Umbilical cord (tissue), 2 donors: ENCODE results near the gene MPP3. TPM values are rescaled to one million over a fixed set of nuclear protein-coding genes. Genes with fewer than 3 reads are reported as not detected.

Experiments
- DNase-seq: peaks from one replicate; pipeline ENCODE4 v3.0.0-alpha.2; 2015; ENCODE audit warnings: low spot score
- total RNA-seq: library from RNA; depleted of rRNA; stranded (reverse); fragments of >200 nt; gene quantifications from one replicate; pipeline ENCODE4 v1.2.3, GENCODE V29; 2014; ENCODE audit warnings: low replicate concordance; ENCODE audit not compliant: insufficient read depth

The MPP3 gene
- total RNA-seq, 1 donor from 2014 or later: 11.6 TPM

DNA sequence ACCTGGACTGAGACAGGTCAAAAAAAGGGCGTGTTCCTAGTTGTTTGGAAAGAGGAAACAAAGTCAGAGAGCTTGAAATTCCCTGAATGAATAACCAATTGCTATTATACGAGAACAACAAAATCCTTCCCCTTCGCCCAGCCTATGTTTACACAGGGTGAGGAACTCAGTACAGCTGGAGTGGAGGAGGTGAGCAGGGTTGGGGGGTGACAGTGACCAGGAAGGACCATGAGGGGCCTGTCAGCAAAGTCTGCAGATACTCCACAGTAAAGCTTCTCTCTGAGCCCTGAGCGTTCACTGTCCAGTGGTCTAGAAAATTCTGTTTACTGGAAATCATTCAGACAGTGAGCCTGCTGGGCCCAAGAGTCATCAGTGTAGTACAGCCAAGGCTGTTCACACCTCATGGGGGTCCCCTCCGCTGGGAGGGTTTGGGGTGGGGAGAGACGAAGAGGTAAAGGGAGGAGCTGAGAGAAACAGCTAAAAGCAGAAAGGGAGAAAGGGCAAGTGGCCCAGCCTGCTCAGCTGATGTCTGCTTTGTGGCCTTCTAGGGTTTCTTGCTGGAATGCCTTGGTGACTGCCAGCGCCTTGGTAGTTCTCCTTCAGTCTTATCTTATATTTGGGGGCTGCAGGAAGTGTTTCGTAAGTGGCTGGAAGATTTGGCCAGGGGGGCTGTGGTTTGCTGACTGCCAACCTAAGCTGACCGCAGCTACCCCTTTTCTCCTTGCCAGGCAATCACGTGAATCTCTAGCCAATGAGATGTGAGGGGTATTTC, 59.9 kb downstream of the MPP3 start:
- DNase-seq: peak; percentile 48

DNA sequence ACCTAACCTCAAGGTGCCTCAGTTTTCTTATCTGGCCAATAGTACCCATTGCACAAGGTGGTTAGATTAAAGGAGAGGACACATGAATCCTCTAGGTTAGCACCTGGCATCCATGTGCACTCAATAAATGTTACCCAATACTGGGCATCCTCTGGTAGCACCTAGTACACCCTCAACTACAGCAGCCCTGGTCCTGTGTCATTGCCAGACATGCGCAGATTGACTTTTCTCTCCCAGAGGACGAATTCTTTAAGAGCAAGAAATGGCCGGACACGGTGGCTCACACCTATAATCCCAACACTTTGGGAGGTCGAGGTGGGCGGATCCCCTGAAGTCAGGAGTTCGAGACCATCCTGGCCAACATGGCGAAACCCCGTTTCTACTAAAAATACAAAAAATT, 61.5 kb downstream of the MPP3 start:
- DNase-seq: no peak

DNA sequence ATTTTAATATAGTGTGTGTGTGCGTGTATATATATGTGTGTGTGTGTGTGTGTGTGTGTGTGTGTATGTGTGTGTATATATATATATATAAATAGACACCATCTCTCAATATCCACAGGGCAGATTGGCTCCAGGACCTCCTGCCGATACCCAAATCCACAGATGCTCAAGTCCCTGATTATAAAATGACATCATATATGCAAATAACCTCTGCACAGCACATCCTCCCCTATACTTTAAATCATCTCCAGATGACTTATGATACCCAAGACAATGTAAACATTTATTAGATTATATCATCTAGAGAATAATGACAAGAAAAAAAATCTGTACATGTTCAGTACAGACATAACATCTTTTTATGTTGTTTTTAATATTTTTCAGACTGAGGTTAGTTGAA, 62.0 kb downstream of the MPP3 start:
- DNase-seq: no peak

DNA sequence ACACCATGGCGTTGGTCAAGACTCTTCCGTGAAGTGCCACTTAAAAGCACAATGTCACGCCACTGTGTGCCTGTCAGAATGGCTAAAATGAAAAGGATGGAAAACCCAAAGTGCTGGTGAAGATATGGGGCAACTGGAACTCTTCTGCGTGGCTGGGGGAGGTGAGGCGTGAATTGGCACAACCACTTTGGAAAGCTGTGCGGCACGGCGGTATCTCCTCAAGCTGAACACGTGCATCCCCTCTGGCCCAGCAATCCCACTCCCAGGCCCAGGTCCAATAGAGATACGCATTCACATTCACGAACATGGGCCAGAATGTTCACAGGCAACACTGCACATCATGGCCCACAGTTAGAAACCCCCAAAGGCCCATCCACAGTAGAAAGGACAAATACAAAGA, 63.1 kb downstream of the MPP3 start:
- no peak for DNase-seq

DNA sequence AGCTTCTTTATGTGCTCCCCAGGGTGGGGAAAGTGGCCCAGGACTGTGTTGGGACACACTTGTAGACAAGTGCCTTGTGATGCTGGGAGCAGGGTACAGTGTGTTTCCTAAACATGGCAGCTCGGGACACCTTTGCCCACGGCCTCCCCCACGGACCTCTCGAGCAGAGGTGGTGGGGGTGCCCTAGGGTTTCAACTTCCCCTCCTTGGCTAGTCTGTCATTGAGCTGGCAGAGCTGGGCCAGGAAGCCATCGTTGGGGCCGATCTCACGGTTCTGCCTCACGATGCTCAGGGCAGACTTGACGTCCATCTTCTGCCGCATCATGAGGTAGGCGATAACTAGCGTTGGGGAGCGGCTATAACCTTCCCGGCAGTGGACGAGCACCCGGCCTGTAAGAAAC, 63.5 kb downstream of the MPP3 start:
- no peak for DNase-seq

DNA sequence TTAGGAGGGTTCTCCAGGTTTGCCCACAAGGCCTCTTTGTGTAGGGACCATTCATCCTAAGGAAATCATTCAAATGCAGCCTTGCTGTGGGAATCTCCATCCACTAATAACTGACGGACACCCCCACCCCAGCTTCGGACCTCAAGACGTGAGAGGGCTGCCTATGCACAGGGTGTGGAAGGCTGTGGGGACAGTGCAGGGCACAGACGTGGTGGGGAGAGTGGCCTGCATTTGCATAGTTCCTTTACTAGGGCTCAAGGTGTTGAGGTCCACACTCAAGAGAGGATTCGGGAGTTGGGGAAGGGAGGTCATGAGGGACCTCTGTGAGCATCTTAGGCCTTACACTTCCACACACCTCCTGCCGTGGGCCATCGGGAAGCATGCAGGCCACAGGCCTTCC, 64.0 kb downstream of the MPP3 start:
- DNase-seq: no peak

DNA sequence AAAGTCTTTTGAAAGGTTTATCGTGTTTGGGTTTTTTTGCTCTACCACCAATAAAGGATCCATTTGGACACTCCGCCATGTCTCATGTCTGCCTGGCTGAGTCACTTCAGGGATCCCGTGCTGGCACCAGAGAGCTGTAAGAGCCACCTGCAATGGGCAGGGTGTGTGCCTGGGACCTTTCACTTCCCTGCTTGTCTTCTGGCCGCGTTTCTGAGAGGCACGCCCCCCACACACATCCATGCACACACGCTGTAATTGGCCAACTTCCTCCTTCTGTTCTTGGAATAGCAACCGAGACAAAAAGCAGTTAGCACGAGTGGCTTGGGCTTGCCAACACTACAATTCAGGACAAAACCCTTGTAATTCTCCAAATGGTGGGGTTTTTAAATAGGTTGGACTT, 64.6 kb downstream of the MPP3 start:
- peak; percentile 44 for DNase-seq

DNA sequence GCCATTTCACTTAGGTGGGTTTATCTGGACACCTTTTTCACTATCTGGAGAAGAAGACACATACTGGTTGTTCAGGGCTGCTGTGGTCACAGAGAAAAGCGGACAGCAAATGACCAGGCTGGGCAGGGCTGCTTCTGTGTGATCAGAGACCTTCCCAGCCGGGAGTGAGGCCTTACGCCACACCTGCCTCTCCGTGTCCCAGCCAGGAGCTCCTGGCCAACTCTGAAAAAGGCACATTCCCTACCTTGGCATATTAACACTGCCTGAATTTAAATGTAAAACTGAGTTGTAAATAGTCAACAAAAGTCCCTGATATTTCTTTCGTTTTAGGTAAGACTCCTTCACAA, 65.3 kb downstream of the MPP3 start:
- DNase-seq: no peak

DNA sequence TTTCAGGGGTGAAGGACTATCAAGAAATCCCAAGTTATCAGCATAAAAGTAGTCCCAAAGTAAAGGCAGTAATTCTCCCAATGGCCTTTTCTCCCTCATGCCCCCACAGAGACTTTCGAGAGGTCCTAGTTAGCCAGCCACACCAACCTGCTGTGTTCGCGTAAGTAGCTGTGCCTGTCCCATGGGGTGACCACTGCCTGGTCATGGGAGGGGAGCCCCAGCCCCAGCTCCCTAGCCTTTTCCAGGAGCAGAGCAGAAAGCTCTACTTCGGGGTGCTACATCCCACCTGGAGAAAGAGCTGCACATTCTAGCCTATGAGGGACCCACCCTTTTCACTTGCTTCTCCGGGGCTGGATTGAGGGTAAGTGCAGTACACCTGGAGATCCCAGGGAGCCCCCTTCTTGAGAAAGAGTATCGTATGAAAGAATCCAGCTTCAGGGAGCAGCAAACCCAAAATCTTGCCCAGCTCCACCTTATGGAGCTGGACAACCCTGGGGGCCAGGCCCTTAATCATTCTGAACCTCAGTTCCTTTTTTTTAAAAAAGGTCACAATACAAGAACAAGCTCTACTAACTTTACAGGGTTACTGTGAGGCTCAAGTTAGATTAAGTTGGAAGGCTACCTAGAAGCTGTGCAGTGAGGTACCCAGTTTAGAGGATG, 65.8 kb downstream of the MPP3 start:
- no peak for DNase-seq

DNA sequence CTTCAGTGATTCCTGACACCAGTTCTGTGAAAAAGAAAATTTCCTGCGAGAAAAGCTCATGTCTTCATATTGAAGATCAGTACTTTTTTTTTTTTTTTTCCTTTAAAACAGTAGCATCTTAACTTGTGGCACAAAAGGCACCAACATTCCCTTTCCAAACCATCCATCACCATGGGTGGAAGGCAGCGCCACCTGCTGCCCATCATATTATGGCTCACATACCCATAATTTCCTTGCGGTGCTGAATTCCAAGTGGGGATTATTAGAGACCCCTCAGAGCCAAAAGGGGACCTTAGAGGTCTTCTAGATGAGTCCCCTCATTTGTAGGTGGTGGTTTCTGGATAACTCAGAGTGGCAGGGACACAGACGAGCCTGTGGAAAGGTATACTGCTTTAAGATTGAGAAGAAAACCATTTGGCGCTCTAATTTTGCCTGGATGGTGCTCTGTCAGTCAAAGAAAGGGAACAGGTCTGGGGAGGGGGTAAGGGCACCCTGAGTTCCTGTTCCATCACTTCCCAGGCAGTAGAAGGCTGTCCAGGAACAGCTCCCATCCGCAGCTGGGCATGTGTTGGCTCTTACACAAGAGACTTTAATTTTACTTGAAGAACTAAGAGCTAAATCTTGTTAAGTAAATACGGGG, 66.4 kb downstream of the MPP3 start:
- DNase-seq: peak; percentile 37

DNA sequence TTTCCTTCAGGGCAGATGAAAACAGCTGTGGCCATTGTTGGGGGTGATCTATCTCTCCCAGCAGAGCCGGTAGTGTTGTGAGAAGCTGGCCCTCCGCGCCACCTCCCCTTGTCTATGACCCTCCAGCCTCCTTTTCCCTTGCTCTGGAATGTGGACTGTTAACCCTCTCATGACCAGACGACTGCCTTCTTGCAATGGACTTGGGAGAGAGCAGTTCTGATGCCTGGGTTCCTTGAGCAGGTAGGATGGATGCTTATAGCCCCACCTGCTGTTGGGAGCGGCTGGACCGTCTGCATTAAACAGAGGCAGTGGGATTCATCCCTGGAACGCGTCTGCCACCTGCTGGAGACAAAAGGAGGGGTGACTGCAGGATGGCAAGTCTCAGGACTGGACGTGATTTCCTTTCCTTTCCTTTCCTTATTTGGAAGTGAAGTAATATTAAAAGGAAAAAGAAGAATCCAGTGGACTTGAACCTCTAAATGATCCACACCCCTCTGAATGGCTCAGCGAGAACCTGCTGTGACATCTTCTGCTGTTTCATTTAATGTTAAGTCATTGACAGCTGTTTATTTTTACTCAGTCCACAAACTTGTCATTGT, 72.6 kb downstream of the MPP3 start:
- DNase-seq: peak; percentile 95

DNA sequence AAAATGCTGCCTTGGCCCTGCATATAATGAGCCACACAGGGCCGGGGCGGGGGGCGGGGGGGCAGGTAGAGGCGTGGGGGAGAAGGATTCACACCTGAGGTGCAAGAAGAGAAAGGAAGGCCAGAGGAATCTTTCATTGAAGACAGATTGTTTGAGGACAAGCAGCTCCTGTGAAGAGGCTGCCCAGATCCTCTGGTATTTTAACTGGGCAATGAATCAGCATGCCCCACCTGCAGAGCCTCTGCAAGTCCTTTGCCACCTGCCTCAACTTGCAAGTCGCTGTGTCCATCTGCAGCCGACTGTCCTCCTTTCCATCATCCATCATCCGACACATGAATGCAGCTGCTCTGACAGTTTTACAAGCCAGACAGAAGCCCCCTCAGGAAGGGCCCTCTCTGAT, 73.1 kb downstream of the MPP3 start:
- no peak for DNase-seq

DNA sequence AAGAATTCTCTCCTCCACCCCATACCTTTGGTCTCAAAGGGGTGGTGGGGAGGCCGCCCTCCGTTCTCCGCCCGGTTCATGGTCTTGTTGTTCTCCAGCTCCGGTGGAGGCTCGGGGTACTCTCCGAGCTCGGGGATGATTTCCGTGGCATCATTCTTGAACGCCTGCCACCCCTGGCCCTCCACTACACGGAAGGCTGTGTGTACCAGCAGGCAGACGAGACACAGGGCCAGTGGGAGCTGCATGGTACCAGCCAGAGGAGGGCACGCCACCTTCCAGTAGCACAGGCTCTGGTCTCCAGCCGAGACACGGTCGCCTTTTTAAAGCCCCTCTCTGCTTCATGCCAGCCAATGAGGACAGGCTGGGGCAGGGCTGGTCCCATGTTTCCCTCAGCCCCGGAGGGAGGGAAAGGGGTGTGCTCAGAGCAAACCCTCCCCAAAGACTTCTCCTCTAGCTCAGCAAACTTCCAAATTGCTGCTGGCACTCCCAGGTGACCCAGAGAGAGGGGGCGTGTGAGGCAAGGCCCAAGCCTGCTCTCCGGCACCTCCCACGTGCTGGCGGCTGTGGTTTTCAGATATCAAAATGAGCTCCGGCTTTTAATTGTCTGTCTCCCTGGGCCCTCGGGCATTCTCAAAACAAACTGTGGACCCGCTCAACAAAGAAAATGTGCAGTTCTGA, 74.3 kb downstream of the MPP3 start, which contains the start of gene SOST:
SOST (minus strand) TSS at position 295 of the 678 bp plus-strand sequence; CDS start at position 245, 50 bp downstream.
- no peak for DNase-seq

DNA sequence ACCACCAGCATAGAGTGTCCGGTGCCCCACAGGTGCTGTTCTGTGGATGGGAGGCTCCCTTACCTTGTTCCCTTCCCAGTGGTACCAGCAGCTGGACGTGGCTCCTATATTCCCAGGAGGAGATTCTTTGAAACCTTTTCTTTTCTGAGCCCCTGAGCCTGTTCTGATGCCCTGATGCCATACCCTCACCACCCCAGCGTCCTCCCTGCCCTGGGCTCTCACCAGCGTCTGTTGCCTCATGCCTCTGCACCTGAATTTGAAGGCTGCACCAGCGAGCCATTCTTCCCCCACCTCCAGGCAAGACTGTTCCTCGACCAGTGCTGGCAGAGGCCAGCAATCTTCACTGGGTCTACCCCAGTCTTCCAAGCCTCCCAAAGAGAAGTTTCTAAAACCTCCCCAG, 74.9 kb downstream of the MPP3 start:
- no peak for DNase-seq

DNA sequence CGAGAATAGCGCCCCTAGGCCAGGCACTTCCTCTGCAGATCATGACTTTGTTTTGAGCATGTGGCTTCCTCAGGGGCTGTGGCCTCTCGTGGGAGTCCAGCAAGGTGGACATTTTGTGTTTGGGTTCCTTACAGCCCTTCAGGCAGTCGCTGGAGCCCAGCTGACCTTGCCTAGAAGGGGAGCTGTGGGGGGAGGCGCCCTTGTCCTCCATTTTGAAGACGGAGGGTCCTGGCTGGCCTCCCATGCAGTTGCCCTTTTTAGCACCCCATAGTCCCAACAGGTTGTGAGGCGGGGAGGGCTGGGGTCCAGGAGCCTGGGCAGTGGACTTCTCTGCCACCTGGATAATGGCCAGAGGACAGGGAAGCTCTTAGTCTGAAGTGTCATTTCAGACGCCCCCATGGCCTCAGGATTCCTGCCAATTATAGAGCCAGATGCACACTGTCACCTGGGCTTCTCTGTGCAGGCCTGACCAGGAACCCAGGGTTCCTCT, 75.7 kb downstream of the MPP3 start:
- DNase-seq: no peak

DNA sequence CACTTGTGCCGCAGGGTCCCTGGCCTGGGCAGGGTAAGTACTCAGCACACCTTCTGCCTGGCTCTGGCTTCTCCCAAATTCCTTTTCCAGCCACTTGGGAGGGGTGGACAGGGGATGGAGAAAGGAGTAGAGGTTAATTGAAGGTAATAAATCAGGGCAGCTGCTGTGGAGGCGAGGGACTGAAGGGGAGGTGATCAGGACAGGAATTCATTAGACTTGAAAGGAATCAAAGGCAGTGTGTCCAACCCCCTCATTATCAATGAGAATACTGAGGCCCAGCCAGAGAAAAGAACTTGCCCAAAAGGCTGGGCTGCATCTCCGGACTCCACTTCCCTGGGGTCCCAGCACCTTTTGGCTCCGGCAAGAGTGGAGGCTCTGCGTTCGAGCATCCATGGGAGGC, 76.7 kb downstream of the MPP3 start:
- no peak for DNase-seq

DNA sequence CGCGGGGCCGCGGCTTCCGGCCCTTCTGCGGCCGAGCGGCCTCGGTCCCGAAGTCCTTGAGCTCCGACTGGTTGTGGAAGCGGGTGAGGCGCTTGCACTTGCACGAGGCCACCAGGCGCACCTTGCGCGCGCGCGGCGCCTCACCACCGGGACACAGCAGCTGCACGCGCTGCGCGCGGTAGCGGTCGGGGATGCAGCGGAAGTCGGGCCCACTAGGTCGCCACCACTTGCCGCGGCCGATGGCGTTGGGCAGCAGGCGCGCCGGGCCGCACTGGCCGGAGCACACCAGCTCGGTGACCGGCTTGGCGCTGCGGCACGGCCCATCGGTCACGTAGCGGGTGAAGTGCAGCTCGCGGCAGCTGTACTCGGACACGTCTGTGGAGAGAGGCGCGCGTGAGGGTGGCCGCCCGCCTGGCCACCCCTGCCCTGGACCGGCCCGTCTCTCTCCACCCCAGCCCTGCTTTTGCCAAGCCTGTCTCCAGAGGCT, 77.5 kb downstream of the MPP3 start:
- no peak for DNase-seq

DNA sequence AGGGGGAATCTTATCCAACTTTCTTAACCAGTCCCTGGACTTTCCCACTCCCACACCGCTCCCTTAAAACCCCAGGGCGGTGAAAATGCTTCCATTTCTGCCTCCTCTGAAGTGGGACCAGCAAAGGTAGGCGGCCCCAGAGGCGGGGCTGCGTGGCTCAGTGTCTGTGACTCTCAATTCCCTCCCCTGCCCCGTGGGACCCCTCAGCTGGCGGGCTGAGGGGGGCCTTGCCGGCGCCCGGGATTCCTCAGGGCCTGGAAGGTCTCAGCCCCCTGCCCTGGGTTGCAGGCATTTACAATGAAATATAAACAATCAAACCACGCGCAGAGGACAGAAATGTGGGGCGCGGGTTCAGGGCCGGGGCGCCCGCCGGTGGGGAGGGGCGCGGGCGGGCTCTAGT, 78.0 kb downstream of the MPP3 start:
- no peak for DNase-seq

DNA sequence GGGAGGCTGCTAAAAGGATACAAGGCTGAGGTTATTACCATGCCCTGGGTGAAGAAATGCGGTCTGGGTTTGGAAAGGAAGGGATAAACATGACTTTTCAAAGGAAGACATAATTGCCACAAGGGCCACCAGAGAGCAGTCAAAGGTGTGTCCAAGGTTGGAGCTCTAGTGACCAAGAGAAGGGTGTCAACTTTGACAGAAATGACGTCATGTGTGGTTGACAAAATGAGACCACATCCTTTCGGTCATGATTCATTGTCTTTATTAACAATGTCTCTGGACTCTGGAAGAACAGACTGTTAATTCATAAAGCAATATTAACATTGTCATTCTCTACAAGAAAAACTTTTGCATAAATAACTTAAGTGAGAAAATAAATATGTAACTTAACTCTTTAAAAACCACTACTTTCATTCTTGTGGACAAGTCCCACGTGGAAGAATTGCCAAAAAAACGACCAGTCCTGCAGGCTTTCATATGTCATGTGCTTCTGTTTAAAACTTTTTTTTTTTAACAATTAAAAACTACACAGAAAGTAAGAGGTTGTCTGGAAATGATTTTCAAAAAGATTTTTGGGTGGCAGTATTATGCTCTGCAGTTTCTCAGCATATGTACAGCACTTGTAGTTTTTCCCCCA, 79.3 kb downstream of the MPP3 start:
- no peak for DNase-seq
